Activated CD4-positive, alpha-beta T cell treated with anti-CD3 and anti-CD28 coated beads, Interleukin-2, amount 50 U/mL, for 4 hours (primary cell): ENCODE data around the gene TUBB1.

Experiments
- DNase-seq, 2 experiments: peaks; one replicate each; pipeline ENCODE4 v3.0.0-alpha.2; 2020

Gene TUBB1

DNA sequence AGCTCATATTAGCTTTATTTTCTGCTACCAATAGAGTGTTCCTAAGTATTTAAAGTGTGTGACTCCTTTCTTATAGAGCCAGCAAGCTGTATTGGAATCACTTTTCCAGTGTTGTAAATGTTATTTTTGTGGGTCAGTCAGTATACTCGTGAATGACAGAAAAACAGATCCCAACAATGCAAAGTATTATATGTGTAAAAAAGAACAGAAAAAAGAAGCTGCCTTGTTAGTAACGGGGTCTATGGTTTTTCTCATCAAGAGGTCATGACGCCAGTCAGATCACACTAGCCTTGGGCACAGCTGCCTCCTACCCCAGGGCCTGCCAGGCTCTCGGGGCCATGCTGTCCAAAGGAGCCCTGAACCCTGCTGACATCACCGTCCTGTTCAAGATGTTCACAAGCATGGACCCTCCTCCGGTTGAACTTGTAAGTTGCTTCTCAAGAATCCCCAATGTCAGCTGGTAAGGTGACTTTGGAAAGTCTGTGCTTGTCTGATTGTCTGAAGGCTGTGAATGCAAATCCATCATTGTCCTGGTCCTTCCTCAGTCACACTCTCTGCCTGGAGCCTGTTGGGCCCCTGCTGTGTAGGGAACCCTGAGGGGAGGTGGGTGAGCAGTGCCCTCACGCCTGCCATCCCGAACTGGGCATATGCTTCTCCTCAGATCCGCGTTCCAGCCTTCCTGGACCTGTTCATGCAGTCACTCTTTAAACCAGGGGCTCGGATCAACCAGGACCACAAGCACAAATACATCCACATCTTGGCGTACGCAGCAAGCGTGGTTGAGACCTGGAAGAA, 28.4 kb upstream of the TUBB1 start:
- DNase-seq, result no peak

DNA sequence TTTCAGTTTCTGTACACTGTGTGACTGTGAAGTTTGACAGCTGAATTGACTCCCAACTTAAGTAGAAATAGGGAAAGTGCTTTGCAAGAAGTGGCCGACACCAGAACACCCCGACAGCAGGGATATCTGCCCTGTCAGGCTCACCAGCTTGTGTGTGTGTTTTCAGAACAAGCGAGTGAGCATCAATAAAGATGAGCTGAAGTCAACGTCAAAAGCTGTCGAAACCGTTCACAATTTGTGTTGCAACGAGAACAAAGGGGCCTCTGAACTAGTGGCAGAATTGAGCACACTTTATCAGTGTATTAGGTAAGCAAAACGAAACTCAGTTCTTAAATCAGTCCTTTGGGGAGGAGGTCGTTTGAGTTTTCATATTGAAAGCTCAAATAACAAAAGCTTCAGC, 27.5 kb upstream of the TUBB1 start:
- no peak for DNase-seq

DNA sequence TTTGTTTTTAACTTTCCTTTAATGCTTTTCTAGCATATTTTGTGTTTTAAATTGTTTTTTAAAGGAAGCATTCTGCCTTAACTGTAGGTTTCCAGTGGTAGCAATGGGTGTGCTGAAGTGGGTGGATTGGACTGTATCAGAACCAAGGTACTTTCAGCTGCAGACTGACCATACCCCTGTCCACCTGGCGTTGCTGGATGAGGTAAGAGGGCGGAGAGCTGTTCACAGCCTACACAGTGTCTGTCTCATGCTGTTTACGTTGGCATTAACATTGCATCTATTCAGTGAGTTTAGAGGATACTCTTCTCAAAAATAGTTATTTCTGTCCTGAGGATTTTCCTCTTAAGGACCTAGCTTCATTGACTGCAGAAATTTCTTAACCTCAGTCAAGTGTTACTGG, 26.3 kb upstream of the TUBB1 start:
- no peak for DNase-seq

DNA sequence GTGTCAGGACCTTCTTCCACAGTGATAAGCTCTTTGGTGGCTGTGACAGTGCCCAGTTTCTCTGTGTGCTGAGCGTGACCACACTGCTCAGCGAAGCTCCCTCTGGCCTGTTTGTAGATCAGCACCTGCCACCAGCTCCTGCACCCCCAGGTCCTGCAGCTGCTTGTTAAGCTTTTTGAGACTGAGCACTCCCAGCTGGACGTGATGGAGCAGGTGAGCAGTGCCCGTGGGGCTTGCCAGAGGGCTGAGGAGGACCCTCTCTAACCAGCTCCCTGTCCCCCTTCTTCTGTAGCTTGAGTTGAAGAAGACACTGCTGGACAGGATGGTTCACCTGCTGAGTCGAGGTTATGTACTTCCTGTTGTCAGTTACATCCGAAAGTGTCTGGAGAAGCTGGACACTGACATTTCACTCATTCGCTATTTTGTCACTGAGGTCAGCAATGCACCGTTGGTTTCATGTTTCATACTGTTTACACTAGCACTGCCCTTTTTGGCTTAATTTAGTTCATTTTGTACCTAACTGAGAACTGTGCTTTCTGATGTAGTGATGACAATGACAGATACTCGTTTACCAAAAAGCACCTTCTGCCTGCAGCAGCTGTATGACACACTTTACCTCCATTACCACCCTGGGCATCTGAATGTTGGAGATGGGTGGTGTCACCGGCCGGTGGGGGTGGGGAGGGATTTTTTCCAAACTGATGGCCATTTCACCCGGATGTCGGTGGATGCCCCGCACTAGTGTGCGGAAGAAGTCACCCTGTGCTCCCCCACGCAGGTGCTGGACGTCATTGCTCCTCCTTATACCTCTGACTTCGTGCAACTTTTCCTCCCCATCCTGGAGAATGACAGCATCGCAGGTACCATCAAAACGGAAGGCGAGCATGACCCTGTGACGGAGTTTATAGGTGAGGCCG, 25.6 kb upstream of the TUBB1 start:
- no peak for DNase-seq

DNA sequence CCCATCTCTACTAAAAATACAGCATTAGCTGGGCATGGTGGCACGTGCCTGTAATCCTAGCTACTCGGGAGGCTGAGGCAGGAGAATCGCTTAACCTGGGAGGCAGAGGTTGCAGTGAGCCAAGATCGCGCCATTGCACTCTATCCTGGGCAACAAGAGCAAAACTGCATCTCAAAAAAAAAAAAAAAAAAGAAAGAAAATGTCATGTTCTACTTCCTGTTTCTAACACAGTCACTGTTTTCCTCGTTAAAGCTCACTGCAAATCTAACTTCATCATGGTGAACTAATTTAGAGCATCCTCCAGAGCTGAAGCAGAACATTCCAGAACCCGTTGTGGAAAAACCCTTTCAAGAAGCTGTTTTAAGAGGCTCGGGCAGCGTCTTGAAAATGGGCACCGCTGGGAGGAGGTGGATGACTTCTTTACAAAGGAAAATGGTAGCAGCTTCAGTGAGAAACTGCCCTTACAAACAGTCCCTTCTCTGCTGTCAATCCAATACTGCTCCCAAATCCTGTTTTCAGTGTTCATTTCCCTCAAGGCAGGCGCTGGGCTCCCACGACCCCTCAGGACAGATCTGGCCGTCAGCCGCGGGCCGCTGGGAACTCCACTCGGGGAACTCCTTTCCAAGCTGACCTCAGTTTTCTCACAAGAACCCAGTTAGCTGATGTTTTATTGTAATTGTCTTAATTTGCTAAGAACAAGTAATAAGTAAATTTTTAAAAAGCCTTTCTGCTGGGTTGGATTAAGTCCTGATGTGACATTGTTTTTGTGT, 24.7 kb upstream of the TUBB1 start:
- no peak for DNase-seq

DNA sequence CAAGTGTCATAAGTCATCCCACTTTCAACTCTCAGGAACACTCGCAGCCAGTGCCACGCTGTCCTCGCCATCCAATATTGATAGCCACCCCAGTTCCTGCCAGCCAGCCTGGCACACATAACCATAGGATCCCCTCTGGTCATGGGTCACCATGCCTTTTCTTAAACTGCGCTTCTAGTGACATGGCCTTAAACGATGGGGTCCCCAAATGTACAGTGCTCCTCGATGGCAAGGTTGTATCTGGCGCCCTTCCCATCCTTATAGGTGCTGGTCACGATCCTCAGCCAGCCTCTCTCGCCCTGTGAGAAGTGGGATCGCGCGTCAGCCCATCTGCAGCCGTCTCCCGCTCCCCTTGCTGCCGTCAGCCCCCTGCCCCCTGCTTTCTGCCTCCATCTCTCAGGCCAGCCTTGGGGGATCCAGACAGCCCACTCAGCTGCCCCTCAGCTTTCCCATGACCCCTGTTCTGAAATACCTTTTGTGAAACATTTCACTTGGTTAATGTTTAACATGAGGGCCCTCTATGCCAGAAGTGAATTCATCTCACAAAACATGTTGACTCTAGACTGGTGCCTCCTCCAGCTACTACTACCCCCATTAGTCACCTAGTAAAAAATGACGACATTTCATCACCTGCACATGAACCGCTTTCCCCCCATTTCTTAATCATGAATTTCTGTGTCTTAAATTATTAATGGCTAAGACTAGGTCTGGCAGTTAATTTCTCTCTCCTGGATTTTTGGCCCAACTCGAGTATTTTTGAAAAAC, 23.6 kb upstream of the TUBB1 start:
- no peak for DNase-seq

DNA sequence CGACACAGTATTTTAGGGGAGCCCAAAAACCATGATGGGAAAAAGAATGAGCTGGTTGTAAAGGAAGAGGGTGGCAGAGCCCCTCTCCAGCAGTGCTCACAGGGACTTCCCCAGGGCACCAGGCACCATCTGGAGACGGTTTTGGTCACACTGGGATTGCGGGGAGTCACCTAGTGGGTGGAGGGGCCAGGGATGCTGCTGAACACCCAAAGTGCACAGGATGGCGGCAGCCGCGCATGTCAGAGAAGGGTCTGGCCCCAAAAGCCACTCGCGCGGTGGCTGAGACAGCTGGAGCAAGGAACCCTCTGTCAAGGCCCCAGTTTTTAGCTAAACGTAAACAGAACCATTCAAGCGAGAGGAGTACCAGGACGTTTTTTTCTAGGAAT, 23.0 kb upstream of the TUBB1 start:
- no peak for DNase-seq

DNA sequence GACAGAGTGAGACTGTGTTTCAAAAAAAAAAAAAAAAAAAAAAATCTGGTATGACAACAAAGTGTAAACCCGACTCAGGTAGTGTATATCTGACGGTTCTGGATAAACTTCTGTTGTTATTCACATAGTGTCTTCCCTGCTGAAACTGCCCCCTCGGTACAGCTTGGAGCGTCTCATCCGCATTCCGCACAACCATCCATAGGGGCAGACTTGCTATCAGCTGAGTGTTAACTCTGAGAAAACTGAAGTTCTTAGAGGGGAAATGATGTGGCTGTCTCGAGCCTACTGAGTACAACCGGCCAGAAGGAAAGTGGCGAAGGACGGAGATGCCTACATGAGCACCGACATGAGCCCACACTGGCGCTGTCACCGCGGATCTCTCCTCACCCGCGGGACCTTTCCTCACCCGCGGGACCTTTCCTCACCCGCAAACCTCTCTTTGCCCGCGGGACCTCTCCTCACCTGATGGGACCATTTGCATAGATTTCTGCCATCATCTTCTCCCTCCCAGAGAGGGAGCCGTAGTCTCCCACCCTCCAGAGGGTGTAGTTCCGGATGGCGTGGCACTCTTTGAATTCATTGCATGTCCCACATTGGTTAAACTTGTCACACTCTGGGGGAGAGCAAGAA, 22.0 kb upstream of the TUBB1 start:
- DNase-seq, result no peak

DNA sequence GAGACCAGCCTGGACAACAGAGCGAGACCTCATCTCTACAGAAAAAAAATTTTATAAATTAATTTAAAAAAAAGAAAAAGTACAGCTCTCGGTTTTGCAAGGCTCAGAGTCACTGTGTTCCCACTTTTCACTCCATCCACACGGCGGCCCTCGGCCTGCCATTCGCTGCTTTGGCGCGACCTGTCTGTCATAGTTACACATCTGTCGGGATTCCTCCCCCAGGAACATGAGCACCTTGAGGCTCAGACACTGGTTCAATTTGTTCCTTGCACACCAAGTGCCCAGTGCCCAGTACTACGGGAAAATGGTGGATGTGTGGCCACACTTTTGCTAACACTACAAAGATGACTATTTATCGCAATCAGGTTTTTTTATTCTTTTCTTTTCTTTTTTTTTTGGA, 20.6 kb upstream of the TUBB1 start:
- no peak for DNase-seq

DNA sequence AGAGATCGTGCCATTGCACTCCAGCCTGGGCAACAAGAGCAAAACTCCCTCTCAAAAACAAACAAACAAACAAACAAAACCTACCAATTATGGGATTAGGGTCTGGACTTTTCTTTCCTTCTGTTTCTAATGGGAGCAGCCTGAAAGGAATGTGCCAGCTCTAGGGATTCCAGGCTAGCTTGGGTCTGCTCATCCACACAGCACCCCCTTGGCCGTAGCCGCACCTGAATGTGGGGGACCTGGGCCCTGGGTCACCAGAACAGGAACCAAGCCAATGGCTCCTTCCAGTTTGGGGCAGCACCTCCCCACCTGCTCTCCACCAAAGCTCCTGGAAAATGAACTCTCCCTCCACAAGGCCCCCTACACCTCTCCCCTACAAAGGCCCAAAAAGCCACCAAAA, 18.9 kb upstream of the TUBB1 start:
- DNase-seq, result no peak

DNA sequence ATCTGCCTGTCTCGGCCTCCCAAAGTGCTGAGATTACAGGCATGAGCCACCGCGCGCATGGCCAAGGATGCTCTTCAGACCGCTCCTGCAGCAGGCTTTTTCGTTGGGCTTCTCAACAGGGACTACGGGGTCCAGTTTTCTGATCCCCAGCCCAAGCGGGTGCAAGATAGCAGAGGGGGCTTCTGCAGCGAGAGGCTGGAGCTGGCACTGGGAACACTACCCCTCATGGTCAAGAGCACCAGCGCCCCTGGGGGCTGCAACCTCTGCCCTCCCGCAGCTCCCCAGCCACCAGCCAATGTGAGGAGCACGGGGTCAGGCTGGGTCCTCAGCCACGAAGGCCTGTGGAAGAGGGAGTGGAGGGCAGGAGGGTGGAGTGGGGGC, 18.2 kb upstream of the TUBB1 start:
- DNase-seq, result no peak

DNA sequence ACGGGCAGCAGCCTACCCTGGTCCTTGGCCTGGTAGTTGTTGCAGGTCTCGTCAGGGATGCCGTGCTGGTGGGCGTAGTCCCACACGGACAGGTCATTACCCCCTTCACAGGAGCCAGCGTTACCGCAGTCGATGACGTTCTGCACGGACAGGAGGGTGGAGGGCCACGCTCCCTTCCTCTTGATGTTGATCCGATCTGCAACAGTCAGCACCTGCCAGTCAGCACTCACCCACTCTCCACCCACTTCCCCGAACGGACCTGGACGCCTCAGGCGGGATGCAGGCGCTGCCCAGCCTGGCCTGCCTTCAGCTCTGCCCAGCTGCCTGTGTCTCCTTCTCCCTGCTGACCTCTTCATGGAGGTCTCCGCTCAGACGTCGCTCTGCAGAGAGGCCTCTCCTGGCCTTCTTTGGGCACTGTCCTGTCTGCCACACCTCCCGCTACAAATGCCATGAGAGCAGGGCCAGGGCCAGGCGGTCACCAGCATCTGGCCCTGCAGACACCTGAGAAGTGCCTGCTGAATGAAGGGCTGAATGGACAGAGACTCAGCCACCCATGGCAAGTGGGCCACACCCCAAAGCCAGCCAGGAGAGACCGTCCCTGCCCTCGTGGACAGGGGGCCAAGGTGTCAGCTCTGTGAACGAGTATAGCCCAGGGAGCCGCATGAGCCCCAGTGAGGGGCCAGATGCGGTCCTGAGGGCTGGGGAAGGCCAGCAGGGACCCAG, 17.6 kb upstream of the TUBB1 start:
- no peak for DNase-seq

DNA sequence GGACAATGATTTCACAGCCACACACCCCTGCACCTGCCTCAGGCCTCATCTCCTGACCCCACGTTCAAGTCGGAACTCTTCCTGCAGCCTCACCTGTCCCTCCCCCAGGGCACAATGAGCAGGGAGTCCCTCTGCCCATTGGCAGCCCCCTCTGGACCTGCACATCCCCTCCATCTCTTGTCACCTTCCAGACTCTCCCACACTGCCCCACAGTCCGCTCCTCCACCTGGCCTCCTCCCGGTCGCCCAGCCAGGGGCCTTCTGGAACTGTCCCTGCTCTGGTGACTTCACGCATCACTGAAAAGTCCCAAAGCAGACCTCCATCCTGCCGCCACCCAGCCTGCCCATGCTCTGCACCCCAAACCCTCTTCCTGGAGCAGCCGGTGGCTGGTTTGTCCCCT, 16.8 kb upstream of the TUBB1 start:
- DNase-seq, result no peak

DNA sequence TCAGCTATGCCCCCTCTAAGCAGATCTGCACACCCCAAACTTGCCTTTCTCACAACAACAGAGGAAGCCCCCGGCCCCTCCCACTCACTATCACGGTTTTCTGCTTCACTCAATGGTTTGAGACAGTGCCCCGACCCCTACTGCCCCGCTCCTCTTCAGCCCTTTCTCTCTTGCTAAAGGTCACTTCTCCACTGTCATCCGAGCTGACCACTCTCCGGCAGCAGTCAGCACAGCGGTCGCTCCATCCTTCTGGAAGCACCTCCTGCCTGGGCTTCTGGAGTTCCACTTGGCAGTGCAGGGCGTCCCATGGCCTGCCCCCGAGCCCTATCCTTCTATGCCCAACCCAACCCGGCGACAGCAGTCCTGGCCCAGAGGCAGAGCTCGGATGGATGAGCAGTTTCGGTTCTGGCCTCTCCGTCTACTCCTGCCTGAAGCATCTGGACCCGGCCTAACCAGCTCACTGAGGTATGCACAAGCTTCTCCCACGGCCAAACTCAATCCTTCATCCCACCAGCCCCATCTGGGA, 16.3 kb upstream of the TUBB1 start:
- no peak for DNase-seq

DNA sequence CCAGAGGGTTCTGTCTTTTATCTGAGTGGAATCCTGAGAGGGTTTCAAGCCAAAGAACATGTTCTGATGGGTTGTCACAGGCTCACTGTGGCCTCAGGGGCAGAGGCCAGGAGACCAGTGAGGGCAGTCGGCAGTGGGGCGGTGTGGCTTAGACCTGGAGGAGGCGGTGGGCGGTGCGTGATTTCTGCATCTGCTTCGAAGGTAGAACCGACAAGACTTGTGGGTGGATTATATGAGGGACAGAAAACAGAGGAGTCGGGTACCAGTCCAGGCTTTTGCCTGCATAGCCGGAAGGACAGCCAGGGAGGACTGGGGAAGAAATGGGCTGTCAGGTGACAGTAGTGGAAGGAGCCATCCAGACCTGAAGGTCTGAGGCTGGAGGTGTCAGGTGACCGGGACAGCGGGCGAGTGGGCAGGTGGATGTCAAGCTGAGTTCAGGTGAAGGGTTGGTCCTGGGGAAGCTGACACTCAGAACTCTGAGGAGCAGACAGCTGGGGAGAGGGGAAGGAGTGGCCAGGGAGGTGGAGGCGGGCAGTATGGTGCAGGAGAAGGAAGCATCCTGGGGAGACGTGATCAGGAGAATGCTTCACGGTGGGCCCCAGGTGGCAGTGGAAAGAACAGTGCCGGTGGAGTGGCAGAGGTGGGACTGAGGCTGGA, 15.3 kb upstream of the TUBB1 start:
- no peak for DNase-seq

DNA sequence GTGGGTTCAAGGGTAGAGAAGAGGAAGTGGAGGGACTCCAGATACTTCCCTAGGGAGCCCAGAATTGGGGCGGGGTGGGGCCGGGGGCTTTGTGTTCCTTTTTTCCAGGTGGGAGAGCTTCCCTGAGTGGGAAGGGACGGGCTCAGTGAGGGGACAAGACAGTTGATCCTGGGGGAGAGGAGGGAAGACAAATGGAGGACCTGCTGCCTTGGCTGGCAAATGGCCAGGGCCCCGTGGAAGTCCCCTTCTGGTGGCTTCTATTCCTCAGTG, 14.8 kb upstream of the TUBB1 start:
- DNase-seq, result peak in 1 of 2 experiments; percentile 41

DNA sequence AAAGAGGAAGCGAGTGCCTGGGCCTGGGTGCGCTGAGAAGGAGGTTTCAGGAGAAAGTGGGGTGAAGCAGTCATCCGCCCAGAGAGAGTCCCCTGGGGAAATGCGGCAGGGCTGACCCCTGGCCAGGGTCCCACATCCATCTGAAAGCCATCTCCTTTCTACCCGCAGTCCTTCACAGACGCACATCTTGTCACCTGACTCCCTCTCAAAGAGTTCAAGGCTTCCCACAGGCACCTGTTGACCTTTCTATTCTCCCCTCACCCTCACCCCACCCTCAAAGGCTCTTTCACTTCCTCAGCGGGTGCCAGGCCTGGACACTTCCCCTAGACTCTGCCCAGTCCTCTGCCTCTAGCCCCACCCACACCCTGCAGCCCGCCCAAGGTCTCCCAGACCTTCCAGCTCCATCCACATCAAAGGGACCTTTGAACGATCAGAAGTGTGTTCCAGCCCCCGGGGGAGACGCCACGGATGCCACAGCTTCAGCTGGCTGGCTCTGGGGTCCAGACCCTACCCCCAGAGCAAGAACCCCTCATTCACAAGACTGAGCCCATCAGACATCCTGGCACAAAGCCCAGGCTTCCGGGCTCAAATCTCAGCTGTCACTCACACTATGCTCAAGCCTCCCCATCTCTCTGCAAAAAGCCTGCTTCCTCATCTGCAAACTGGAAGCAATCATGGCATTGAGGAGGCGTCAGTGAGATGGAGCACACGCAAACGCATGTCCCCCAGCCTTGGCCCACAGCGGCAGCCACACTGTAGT, 14.3 kb upstream of the TUBB1 start:
- DNase-seq, result no peak

DNA sequence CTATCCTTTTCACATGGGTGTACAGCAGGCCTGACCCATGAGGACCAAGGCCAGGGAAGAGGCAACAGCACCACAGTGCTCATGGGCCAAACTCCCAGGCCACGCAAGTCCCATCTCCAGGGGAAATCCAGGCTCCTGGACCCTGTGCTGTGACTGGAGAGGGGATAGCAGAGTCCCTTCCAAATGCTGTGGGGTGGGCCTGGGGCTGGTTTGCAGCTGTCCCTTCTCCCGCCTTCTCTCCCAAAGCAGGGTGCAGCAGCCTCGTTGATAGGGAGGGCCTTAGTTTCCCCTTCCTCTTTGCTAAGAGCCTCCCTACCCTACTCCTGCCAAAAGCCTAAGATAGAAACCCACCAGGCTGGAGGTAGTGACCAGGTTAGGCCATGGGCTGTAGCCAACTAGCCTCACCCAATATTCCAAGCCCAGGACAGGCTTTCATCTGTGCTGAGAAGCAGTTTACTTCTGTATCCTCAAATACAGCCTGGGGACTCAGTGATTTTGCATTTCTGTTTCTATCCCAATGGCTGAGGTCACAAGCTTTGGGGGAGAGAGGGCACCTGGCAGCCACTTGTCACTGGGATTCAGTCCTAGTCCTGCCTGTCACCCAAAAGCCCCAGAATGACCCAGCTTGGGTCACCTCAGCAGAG, 13.6 kb upstream of the TUBB1 start:
- no peak for DNase-seq

DNA sequence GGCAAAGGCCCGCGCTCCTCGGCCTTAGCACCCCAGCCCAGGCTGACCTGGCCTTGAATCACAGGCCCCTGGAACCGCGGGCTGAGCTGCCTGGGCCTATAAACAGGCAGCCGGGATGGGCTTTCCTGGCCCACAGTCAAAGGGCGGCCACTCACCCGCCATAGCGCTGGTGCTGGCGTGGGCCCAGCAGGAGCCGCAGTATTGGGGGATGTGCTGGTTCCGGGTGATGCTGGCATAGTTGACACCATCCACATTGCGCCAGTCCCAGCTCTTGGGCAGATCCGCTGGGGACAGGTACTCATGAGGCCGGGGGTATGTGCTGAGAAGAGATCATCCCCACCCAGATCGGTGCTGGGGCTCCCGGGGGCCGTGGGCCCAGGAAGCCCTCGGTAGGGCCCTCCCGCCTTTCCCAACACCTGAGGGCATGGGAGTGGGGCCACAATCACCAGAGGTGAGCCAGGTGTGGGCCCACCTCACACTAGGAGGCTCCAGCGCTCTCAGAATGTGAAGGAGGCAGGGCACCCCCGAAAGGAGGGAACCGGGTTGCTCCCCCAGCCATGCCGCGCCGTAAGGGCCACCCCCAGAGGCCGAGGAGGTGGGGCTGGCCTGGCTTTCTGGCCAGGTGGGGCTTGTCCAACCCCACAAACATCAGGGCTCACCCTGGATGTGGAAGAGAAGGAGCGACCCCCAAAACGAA, 12.9 kb upstream of the TUBB1 start:
- DNase-seq, result no peak
